GM23248 (cell line): ENCODE results near the gene VCL. TPM values are rescaled to one million over a fixed set of nuclear protein-coding genes. Genes with fewer than 3 reads are reported as not detected.
"Not testable (repeated sequence)": the region's sequence is repeated elsewhere in the genome, so short reads cannot be mapped to it uniquely, and the experiment has no call there.

Experiments
- DNase-seq: peaks from one replicate; pipeline ENCODE4 v3.0.0-alpha.2; 2015
- H2AFZ ChIP-seq: fragments of 200-600 bp; sonication (generic); 2 replicates; pipeline ENCODE4 v1.6.1; 2016; ENCODE audit warnings: antibody characterized with exemption
- H3F3A ChIP-seq: fragments of 200-600 bp; sonication (generic); 2 replicates; pipeline ENCODE4 v1.6.1; 2016; ENCODE audit warnings: mild to moderate bottlenecking, antibody characterized with exemption, mixed run types; ENCODE audit not compliant: insufficient read depth
- H3K27ac ChIP-seq: fragments of 200-600 bp; sonication (generic); 2 replicates; pipeline ENCODE4 v1.5.1; 2016; ENCODE audit warnings: mild to moderate bottlenecking
- H3K27me3 ChIP-seq: fragments of 200-600 bp; sonication (generic); replicated peaks from 2 replicates; pipeline ENCODE4 v1.6.1; 2016; ENCODE audit warnings: mild to moderate bottlenecking; ENCODE audit not compliant: insufficient read depth
- H3K36me3 ChIP-seq: fragments of 200-600 bp; sonication (generic); 2 replicates; pipeline ENCODE4 v1.6.1; 2016; ENCODE audit warnings: low read depth, mild to moderate bottlenecking
- H3K4me1 ChIP-seq: fragments of 200-600 bp; sonication (generic); 2 replicates; pipeline ENCODE4 v1.6.1; 2016; ENCODE audit warnings: mild to moderate bottlenecking; ENCODE audit not compliant: insufficient read depth
- H3K4me2 ChIP-seq: fragments of 200-600 bp; sonication (generic); one replicate; pipeline ENCODE4 v1.6.1; 2016; ENCODE audit warnings: mild to moderate bottlenecking; ENCODE audit not compliant: unreplicated experiment
- H3K4me3 ChIP-seq: fragments of 200-600 bp; sonication (generic); 2 replicates; pipeline ENCODE4 v1.5.1; 2016; ENCODE audit warnings: mild to moderate bottlenecking
- H3K79me2 ChIP-seq: fragments of 200-600 bp; sonication (generic); 2 replicates; pipeline ENCODE4 v1.6.1; 2016; ENCODE audit warnings: mild to moderate bottlenecking; ENCODE audit not compliant: insufficient read depth
- H3K9ac ChIP-seq: fragments of 200-600 bp; sonication (generic); 2 replicates; pipeline ENCODE4 v1.6.1; 2016; ENCODE audit warnings: mild to moderate bottlenecking
- H3K9me2 ChIP-seq: fragments of 200-600 bp; sonication (generic); 2 replicates; pipeline ENCODE4 v1.6.1; 2016; ENCODE audit warnings: mixed run types, mild to moderate bottlenecking, moderate library complexity; ENCODE audit not compliant: insufficient read depth
- H3K9me3 ChIP-seq: fragments of 200-600 bp; sonication (generic); one replicate; pipeline ENCODE4 v1.6.1; 2017; ENCODE audit warnings: low read depth
- H4K20me1 ChIP-seq: fragments of 200-600 bp; sonication (generic); 2 replicates; pipeline ENCODE4 v1.6.0; 2016; ENCODE audit not compliant: insufficient read depth
- EZH2 ChIP-seq: fragments of 200-600 bp; sonication (generic); IDR thresholded peaks from 2 replicates; pipeline ENCODE4 v1.6.1; 2018; ENCODE audit warnings: antibody characterized with exemption, mild to moderate bottlenecking; ENCODE audit not compliant: insufficient read depth, poor library complexity, severe bottlenecking
- EZH2phosphoT487 ChIP-seq: fragments of 200-600 bp; sonication (generic); IDR thresholded peaks from 2 replicates; pipeline ENCODE4 v1.6.1; 2018; ENCODE audit warnings: antibody characterized with exemption, moderate library complexity, mild to moderate bottlenecking, low read depth; ENCODE audit not compliant: insufficient read depth
- whole genome bisulfite sequencing, 2 experiments: methylation state at CpG; one replicate each; pipeline ENCODE4 v1.1.6; 2015 to 2017; ENCODE audit warnings: low lambda C conversion rate in 2 of 2, low coverage in 1 of 2; ENCODE audit errors: missing lambda C conversion rate in 2 of 2; 5-methylcytosine and 5-hydroxymethylcytosine counted together
- in situ Hi-C: fragments of 300-500 bp; cut with MboI; formaldehyde crosslinking; loops from 2 replicates; pipeline ENCODE4 v1.15.0; 2020
- polyA plus RNA-seq: library from polyadenylated mRNA; unstranded; fragments of >200 nt; fragmentation: Nextera tagmentation; extraction: Ambion mirVana; gene quantifications from 2 replicates; pipeline ENCODE4 v1.2.1, GENCODE V29; 2016
- total RNA-seq: library from RNA; depleted of rRNA; stranded (reverse); fragments of >200 nt; shearing (Covaris generic); gene quantifications from 2 replicates; pipeline ENCODE4 v1.2.3, GENCODE V29; 2014

VCL gene
- total and polyA plus RNA-seq, 2 experiments from 2014 or later: 177 to 235 TPM

- H3K27ac ChIP-seq: no peak overlapping the region
- H3K9me2 ChIP-seq: no peaks in the 10 kb centered on the region
- no peak for TF ChIP-seq EZH2phosphoT487
- no peak for TF ChIP-seq EZH2
- no peak overlapping the region for H2AFZ ChIP-seq
- in situ Hi-C loops: loop anchor here (10.0 kb wide), 1 partner anchor 95 kb away; no protein-coding TSS in a partner anchor
- H3K4me2 ChIP-seq: no peak overlapping the region
- H4K20me1 ChIP-seq: no peaks in the 10 kb centered on the region
- peaks cover 74% of the 10 kb centered on the region for H3K79me2 ChIP-seq
- no peaks in the 10 kb centered on the region for H3K27me3 ChIP-seq
- no peak overlapping the region for H3K4me3 ChIP-seq
- H3K9ac ChIP-seq: no peak overlapping the region
- H3F3A ChIP-seq: peaks cover 6% of the 10 kb centered on the region
- DNase-seq: no peak
- H3K4me1 ChIP-seq: peaks cover 6% of the 10 kb centered on the region
- WGBS, 2 experiments: 94 to 97% methylated on average over 17 to 18 of the region's 18 CpGs
- no peaks in the 10 kb centered on the region for H3K9me3 ChIP-seq
- peaks cover 40% of the 10 kb centered on the region for H3K36me3 ChIP-seq
Measured at GRCh38 chr10:74139981-74140380, 142.1 kb downstream of the VCL start.

- H4K20me1 ChIP-seq: no peaks in the 10 kb centered on the region
- peaks cover 34% of the 10 kb centered on the region for H3K36me3 ChIP-seq
- no peak overlapping the region for H3K9ac ChIP-seq
- peaks cover 11% of the 10 kb centered on the region for H3K4me1 ChIP-seq
- DNase-seq: no peak
- H3K4me2 ChIP-seq: no peak overlapping the region
- H3F3A ChIP-seq: peaks cover 11% of the 10 kb centered on the region
- H2AFZ ChIP-seq: no peak overlapping the region
- H3K4me3 ChIP-seq: no peak overlapping the region
- in situ Hi-C loops: loop anchor here (10.0 kb wide), 1 partner anchor 94 kb away; no protein-coding TSS in a partner anchor
- no peaks in the 10 kb centered on the region for H3K9me3 ChIP-seq
- 76 to 87% methylated on average over 2 of the region's 2 CpGs for WGBS, 2 experiments
- TF ChIP-seq EZH2 (no peak), EZH2phosphoT487 (no peak)
- H3K27me3 ChIP-seq: no peaks in the 10 kb centered on the region
- H3K79me2 ChIP-seq: peaks cover 76% of the 10 kb centered on the region
- H3K27ac ChIP-seq: no peak overlapping the region
- no peaks in the 10 kb centered on the region for H3K9me2 ChIP-seq
Measured at GRCh38 chr10:74140553-74140952, 142.6 kb downstream of the VCL start.

GRCh38 chr10:74145133-74145532, 147.2 kb downstream of the VCL start:
- peak overlapping the region; percentile 39 for H3K4me2 ChIP-seq
- in situ Hi-C loops: loop anchor here (10.0 kb wide), 1 partner anchor 90 kb away; no protein-coding TSS in a partner anchor
- no peaks in the 10 kb centered on the region for H3K9me2 ChIP-seq
- H4K20me1 ChIP-seq: no peaks in the 10 kb centered on the region; the same call in 1 of the 2 replicates
- 0 to 2% methylated on average over 2 of the region's 2 CpGs for WGBS, 2 experiments
- peaks cover 24% of the 10 kb centered on the region for H3F3A ChIP-seq
- no peaks in the 10 kb centered on the region for H3K9me3 ChIP-seq
- TF ChIP-seq EZH2phosphoT487 (no peak), EZH2 (no peak)
- H2AFZ ChIP-seq: no peak overlapping the region
- H3K27ac ChIP-seq: peak overlapping the region; percentile 32
- peaks cover 95% of the 10 kb centered on the region for H3K79me2 ChIP-seq
- peak; percentile 83 for DNase-seq
- 0 out of 2 replicates have a peak overlapping the region, but pooled peaks have one; percentile 28 for H3K4me3 ChIP-seq
- H3K4me1 ChIP-seq: peaks cover 21% of the 10 kb centered on the region
- peak overlapping the region; percentile 4; the same call in 1 of the 2 replicates for H3K9ac ChIP-seq
- no peaks in the 10 kb centered on the region for H3K36me3 ChIP-seq
- no peaks in the 10 kb centered on the region for H3K27me3 ChIP-seq

GRCh38 chr10:74146980-74147379, 149.1 kb downstream of the VCL start:
- Histone ChIP-seq H3F3A (peaks cover 24% of the 10 kb centered on the region), H3K4me1 (peaks cover 23% of the 10 kb centered on the region), H3K79me2 (peaks cover 82% of the 10 kb centered on the region)
- not testable (repeated sequence) for H2AFZ ChIP-seq, H4K20me1 ChIP-seq, H3K36me3 ChIP-seq, H3K4me2 ChIP-seq, H3K27me3 ChIP-seq, H3K9ac ChIP-seq, H3K4me3 ChIP-seq, H3K27ac ChIP-seq, H3K9me2 ChIP-seq, DNase-seq, H3K9me3 ChIP-seq
- 96 to 98% methylated on average over 10 of the region's 10 CpGs for WGBS, 2 experiments
- in situ Hi-C loops: loop anchor here (10.0 kb wide), 1 partner anchor 88 kb away; no protein-coding TSS in a partner anchor
